IMR-90 (cell line): ENCODE data around the gene LIPK. TPM values are rescaled to one million over a fixed set of nuclear protein-coding genes. Genes with fewer than 3 reads are reported as not detected.

Experiments used
- ATAC-seq: fragments of 200-7000 bp; cut with Tn5 transposase; 2 replicates; pipeline ENCODE4 v1.9.1; 2020; ENCODE audit warnings: low read depth, mild to moderate bottlenecking, moderate library complexity
- BruUV-seq: library from RNA; stranded (reverse); fragments of 400-500 nt; replicated peaks from 2 replicates; lab custom pipeline; 2021; lab: Mats Ljungman, UMichigan
- CTCF ChIA-PET: fragments of 300-600 bp; formaldehyde crosslinking; extraction: SDS; loops from one replicate; lab custom pipeline; 2021; ENCODE audit warnings: antibody characterized with exemption; lab: Yijun Ruan, JAX
- POLR2A ChIA-PET: fragments of 300-600 bp; sonication (Branson Sonifier 250); formaldehyde crosslinking; loops from one replicate; lab custom pipeline; 2022; ENCODE audit warnings: antibody characterized with exemption; ENCODE audit not compliant: unreplicated experiment; lab: Charles Lee
- DNase-seq: peaks from one replicate; pipeline ENCODE4 v3.0.0; 2013
- H2AFZ ChIP-seq: replicated peaks from 2 replicates; pipeline ENCODE3; 2013; ENCODE audit warnings: low read length, mild to moderate bottlenecking; ENCODE audit not compliant: poor library complexity
- H2AK5ac ChIP-seq: 2 replicates; pipeline ENCODE4 v1.6.1; 2013; ENCODE audit warnings: low read depth, low read length, inconsistent platforms
- H2AK9ac ChIP-seq: replicated peaks from 2 replicates; pipeline ENCODE3; 2013; ENCODE audit warnings: mild to moderate bottlenecking, low read depth, low read length, moderate library complexity; ENCODE audit not compliant: poor library complexity
- H2BK120ac ChIP-seq: 2 replicates; pipeline ENCODE4 v1.6.1; 2013; ENCODE audit warnings: low read depth, low read length, inconsistent platforms
- H2BK15ac ChIP-seq: 3 replicates; pipeline ENCODE4 v1.6.1; 2013; ENCODE audit warnings: low read depth, low read length, inconsistent platforms
- H2BK20ac ChIP-seq: 2 replicates; pipeline ENCODE4 v1.6.1; 2013; ENCODE audit warnings: low read depth, mild to moderate bottlenecking, inconsistent platforms, low read length, moderate library complexity
- H2BK5ac ChIP-seq: 2 replicates; pipeline ENCODE4 v1.6.1; 2013; ENCODE audit warnings: mild to moderate bottlenecking, low read depth, low read length, inconsistent platforms; ENCODE audit not compliant: poor library complexity, severe bottlenecking
- H3K14ac ChIP-seq: replicated peaks from 2 replicates; pipeline ENCODE4 v1.6.1; 2013; ENCODE audit warnings: low read depth, low read length, inconsistent platforms
- H3K18ac ChIP-seq: 2 replicates; pipeline ENCODE4 v1.6.1; 2013; ENCODE audit warnings: low read depth, low read length, control low read depth
- H3K23ac ChIP-seq: 2 replicates; pipeline ENCODE4 v1.6.1; 2013; ENCODE audit warnings: low read depth, low read length, inconsistent platforms
- H3K27ac ChIP-seq: 2 replicates; pipeline ENCODE4 v1.5.1; 2013; ENCODE audit warnings: mild to moderate bottlenecking, control low read depth, low read length; ENCODE audit not compliant: insufficient read depth
- H3K27me3 ChIP-seq: 2 replicates; pipeline ENCODE4 v1.6.1; 2013; ENCODE audit warnings: low read length; ENCODE audit not compliant: control insufficient read depth, insufficient read depth
- H3K36me3 ChIP-seq: 2 replicates; pipeline ENCODE4 v1.6.1; 2013; ENCODE audit warnings: low read length, mixed read lengths; ENCODE audit not compliant: control insufficient read depth, insufficient read depth
- H3K4ac ChIP-seq: 2 replicates; pipeline ENCODE4 v1.6.1; 2013; ENCODE audit warnings: low read depth, low read length, inconsistent platforms
- H3K4me1 ChIP-seq: 2 replicates; pipeline ENCODE4 v1.6.1; 2013; ENCODE audit warnings: low read length, mixed read lengths; ENCODE audit not compliant: control insufficient read depth, insufficient read depth
- H3K4me2 ChIP-seq: 2 replicates; pipeline ENCODE4 v1.6.1; 2013; ENCODE audit warnings: low read depth, mild to moderate bottlenecking, control low read depth, low read length, moderate library complexity
- H3K4me3 ChIP-seq: 2 replicates; pipeline ENCODE4 v1.5.1; 2013; ENCODE audit warnings: low read depth, mild to moderate bottlenecking, control low read depth, low read length, moderate library complexity; ENCODE audit not compliant: insufficient read depth
- H3K56ac ChIP-seq: 2 replicates; pipeline ENCODE4 v1.6.1; 2013; ENCODE audit warnings: low read length, inconsistent platforms; ENCODE audit not compliant: insufficient read depth; ENCODE audit errors: extremely low read depth
- H3K79me1 ChIP-seq, 2 experiments: 2 replicates each; pipeline ENCODE4 v1.6.1; 2013; ENCODE audit warnings: low read length in 2 of 2, inconsistent platforms in 1 of 2, low read depth in 1 of 2
- H3K9ac ChIP-seq: 2 replicates; pipeline ENCODE4 v1.6.1; 2013; ENCODE audit warnings: low read depth, low read length, control low read depth
- H3K9me1 ChIP-seq: 2 replicates; pipeline ENCODE4 v1.6.1; 2013; ENCODE audit warnings: low read length, inconsistent platforms; ENCODE audit not compliant: insufficient read depth
- H3K9me3 ChIP-seq: 2 replicates; pipeline ENCODE4 v1.6.1; 2013; ENCODE audit warnings: low read length; ENCODE audit not compliant: control insufficient read depth, insufficient read depth
- H4K20me1 ChIP-seq: 2 replicates; pipeline ENCODE4 v1.6.1; 2013; ENCODE audit warnings: low read length, inconsistent platforms; ENCODE audit not compliant: insufficient read depth
- H4K5ac ChIP-seq: 2 replicates; pipeline ENCODE4 v1.6.1; 2013; ENCODE audit warnings: mild to moderate bottlenecking, low read depth, low read length, control low read depth
- H4K8ac ChIP-seq, 2 experiments: 2 replicates each; pipeline ENCODE4 v1.6.1; 2013; ENCODE audit warnings: low read depth in 2 of 2, low read length in 2 of 2, control low read depth in 1 of 2, inconsistent platforms in 1 of 2
- H4K91ac ChIP-seq: 2 replicates; pipeline ENCODE4 v1.6.1; 2013; ENCODE audit warnings: low read depth, low read length, inconsistent platforms; ENCODE audit not compliant: insufficient read depth
- CTCF ChIP-seq: conservative IDR thresholded peaks from 2 replicates; pipeline ENCODE4 v1.5.1; 2012; ENCODE audit warnings: mild to moderate bottlenecking, low read depth, low read length, improper control_type of control experiment
- ELK1 ChIP-seq: fragments of 150-350 bp; IDR thresholded peaks from 2 replicates; pipeline ENCODE4 v1.6.1; 2016; ENCODE audit warnings: low read depth, mild to moderate bottlenecking, low read length, moderate library complexity, borderline replicate concordance
- MAFK ChIP-seq: IDR thresholded peaks from 2 replicates; pipeline ENCODE4 v1.6.1; 2012; ENCODE audit warnings: low read depth, low read length, improper control_type of control experiment
- MAZ ChIP-seq: IDR thresholded peaks from 2 replicates; pipeline ENCODE4 v1.6.1; 2012; ENCODE audit warnings: low read depth, mild to moderate bottlenecking, low read length, improper control_type of control experiment, moderate library complexity, borderline replicate concordance
- POLR2A ChIP-seq: IDR thresholded peaks from 2 replicates; pipeline ENCODE4 v1.6.1; 2012; ENCODE audit warnings: mild to moderate bottlenecking, low read depth, low read length
- RAD21 ChIP-seq: IDR thresholded peaks from 2 replicates; pipeline ENCODE4 v1.6.1; 2012; ENCODE audit warnings: low read length, improper control_type of control experiment
- RFX5 ChIP-seq: IDR thresholded peaks from 2 replicates; pipeline ENCODE4 v1.8.0; 2012; ENCODE audit warnings: low read depth, mild to moderate bottlenecking, low read length, moderate library complexity
- USF2 ChIP-seq: fragments of 150-350 bp; IDR thresholded peaks from 2 replicates; pipeline ENCODE4 v1.6.1; 2017; ENCODE audit warnings: mild to moderate bottlenecking, antibody characterized with exemption, low read length, low read depth
- dilution Hi-C: fragments of 300-500 bp; cut with HindIII; formaldehyde crosslinking; loops from one replicate; pipeline ENCODE4 v1.14.3; 2018; ENCODE audit warnings: low sequenced_read_pairs; ENCODE audit not compliant: unreplicated experiment
- in situ Hi-C: fragments of 300-500 bp; cut with MboI; formaldehyde crosslinking; loops from 3 replicates; pipeline ENCODE4 v1.14.3; 2019; ENCODE audit warnings: low sequenced_read_pairs, inconsistent platforms, mixed read lengths
- intact Hi-C: fragments of 100-400 bp; cut with micrococcal nuclease; formaldehyde crosslinking; loops from 2 replicates; pipeline ENCODE4 v1.10.0; 2022
- polyA plus RNA-seq, 3 experiments: library from polyadenylated mRNA; depleted of rRNA; stranded (reverse); fragments of >200 nt; gene quantifications; 2 replicates each; pipeline ENCODE4 v1.2.3, GENCODE V29; 2012; ENCODE audit warnings: low replicate concordance in 1 of 3
- total RNA-seq: library from RNA; depleted of rRNA; stranded (reverse); fragments of >200 nt; gene quantifications from 2 replicates; pipeline ENCODE4 v1.2.3, GENCODE V29; 2012

LIPK gene
- total and polyA plus RNA-seq, 2 of the 4 experiments (the other 2 are of a cell fraction) = not detected

- Histone ChIP-seq H3K14ac (no peak overlapping the region), H3K18ac (no peak overlapping the region), H3K56ac (no peak overlapping the region), H2AK9ac (no peak overlapping the region), H3K9me1 (no peaks in the 10 kb centered on the region; the same call in 1 of the 2 replicates), H2BK5ac (no peak overlapping the region), H3K36me3 (no peaks in the 10 kb centered on the region), H4K5ac (no peak overlapping the region), H3K4me2 (no peak overlapping the region), H3K27ac (no peak overlapping the region), H2BK15ac (no peak overlapping the region), H2BK120ac (no peak overlapping the region), H2AFZ (no peak overlapping the region), H3K9me3 (peaks cover under 1% of the 10 kb centered on the region; the same call in 1 of the 2 replicates), H3K4me3 (no peak overlapping the region), H3K4ac (no peak overlapping the region), H2BK20ac (no peak overlapping the region), H4K8ac (no peak overlapping the region), H3K9ac (no peak overlapping the region), H4K20me1 (no peaks in the 10 kb centered on the region), H3K23ac (no peak overlapping the region), H4K91ac (no peak overlapping the region), H2AK5ac (no peak overlapping the region), H3K79me1 (no peaks in the 10 kb centered on the region), H3K27me3 (peaks cover 3% of the 10 kb centered on the region; the same call in 1 of the 2 replicates), H3K4me1 (no peaks in the 10 kb centered on the region)
- in situ Hi-C loops (no loop called here), intact Hi-C loops (no loop called here), dilution Hi-C loops (no loop called here)
- CTCF ChIA-PET = interaction anchor here (0.8 kb wide), 1 partner anchor 60 kb away, joined by 3 read pairs; no protein-coding TSS in a partner anchor
- DNase-seq (peak; percentile 35), ATAC-seq (no peak)
- POLR2A ChIA-PET = no interaction called here
- TF ChIP-seq RAD21 (no peak), RFX5 (no peak), USF2 (no peak), CTCF (no peak), MAFK (no peak), POLR2A (no peak), ELK1 (no peak), MAZ (no peak)
- BruUV-seq = no TSS peak
Measured at GRCh38 chr10:88754287-88754686, 48.2 kb downstream of the LIPK start.
